K562 (cell line): Measurements from ENCODE around the gene MYH11. TPM values are rescaled to one million over a fixed set of nuclear protein-coding genes. Genes with fewer than 3 reads are reported as not detected.

ENCODE experiments used
- KLF6 ChIP-seq: fragments of 250-450 bp; sonication (Bioruptor Pico); IDR thresholded peaks from 2 replicates; pipeline ENCODE4 v1.4.0; 2020; ENCODE audit warnings: mild to moderate bottlenecking, moderate library complexity, borderline replicate concordance
- SMAD3 ChIP-seq: fragments of 450-650 bp; formaldehyde crosslinking; conservative IDR thresholded peaks from 2 replicates; pipeline ENCODE4 v1.4.0; 2020; ENCODE audit warnings: mild to moderate bottlenecking
- SMARCB1 ChIP-seq: IDR thresholded peaks from 2 replicates; pipeline ENCODE4 v1.6.1; 2011; ENCODE audit warnings: improper control_type of control experiment, low read depth; ENCODE audit not compliant: insufficient read length
- ZEB2 ChIP-seq: fragments of 450-650 bp; IDR thresholded peaks from 2 replicates; pipeline ENCODE4 v1.6.1; 2016
- polyA plus RNA-seq, 8 experiments: library from polyadenylated mRNA; depleted of rRNA in 4 of 8; stranded (reverse) in 5 of 8; unstranded in 3 of 8; fragments of >200 nt; fragmentation: Nextera tagmentation in 2 of 8; fragmentation: Illumina TruSeq in 1 of 8; extraction: Ambion mirVana in 2 of 8; extraction: Trizol in 1 of 8; gene quantifications; 2 replicates each; pipeline versions ENCODE4 v1.2.1 to v1.2.3, GENCODE V29; 2011 to 2014; ENCODE audit warnings: inconsistent platforms in 1 of 8, missing spikeins in 1 of 8
- small RNA-seq: library from RNA; depleted of rRNA; stranded (forward); fragments of <200 nt; gene quantifications from one replicate; pipeline ENCODE3, GENCODE V24; 2014
- total RNA-seq, 7 experiments: library from RNA; depleted of rRNA in 6 of 7; stranded (reverse); fragments of >200 nt in 6 of 7; fragmentation: Illumina TruSeq in 2 of 7; extraction: Trizol in 2 of 7; gene quantifications; 2 replicates each; pipeline versions ENCODE4 v1.2.1 to v1.2.3, GENCODE V29; 2011 to 2021; ENCODE audit warnings: low replicate concordance in 1 of 7

MYH11 gene
- total and polyA plus RNA-seq, 9 of the 15 experiments (the other 6 are each of a cell fraction or from before 2014, with no cell fraction given), result 0.05 to 0.47 (median 0.08) TPM; not detected in 5

- TF ChIP-seq SMARCB1 (no peak), KLF6 (CRISPR knock-in tag) (no peak), ZEB2 (no peak), SMAD3 (no peak)
Measured at GRCh38 chr16:15653227-15653626, 203.6 kb downstream of the MYH11 start (continued).

Small RNAs within 50 kb of the gene (small RNA-seq; reads per million reads assigned to genes)
- not detected for gene RNU6-213P

Other genes starting within 250 kb of the MYH11 start
- gene MARF1, start 213.9 kb downstream of the MYH11 start, total RNA-seq (2014; rRNA removed), result 8.8 and 11.7 TPM in 2 replicates
- gene MARF1, start 213.9 kb downstream of the MYH11 start, total RNA-seq (2014; rRNA removed; fragmentation: Illumina TruSeq; extraction: Trizol), result 8.6 and 12.4 TPM in 2 replicates
- gene MARF1, start 213.9 kb downstream of the MYH11 start, total RNA-seq (2015; rRNA removed; fragmentation: Illumina TruSeq; extraction: Trizol), result 8.8 and 9.1 TPM in 2 replicates
- 29.9 and 33.2 TPM in 2 replicates for gene MARF1, start 213.9 kb downstream of the MYH11 start, total RNA-seq (2021)
- gene MARF1, start 213.9 kb downstream of the MYH11 start, polyA plus RNA-seq (2011; rRNA removed), result 14.9 and 15.8 TPM in 2 replicates
- 20.0 and 20.4 TPM in 2 replicates for gene MARF1, start 213.9 kb downstream of the MYH11 start, polyA plus RNA-seq (2014; fragmentation: Illumina TruSeq; extraction: Trizol)
- 1 to 10 TPM; 4.7 to 5.3 TPM for gene MARF1, start 213.9 kb downstream of the MYH11 start, polyA plus RNA-seq (2014; fragmentation: Nextera tagmentation; extraction: Ambion mirVana)
- 10.5 and 13.5 TPM in 2 replicates for gene MARF1, start 213.9 kb downstream of the MYH11 start, polyA plus RNA-seq (2014; rRNA removed)
- gene NDE1, start 206.8 kb downstream of the MYH11 start, total RNA-seq (2014; rRNA removed), result 27.5 and 28.2 TPM in 2 replicates
- gene NDE1, start 206.8 kb downstream of the MYH11 start, total RNA-seq (2014; rRNA removed; fragmentation: Illumina TruSeq; extraction: Trizol), result 34.7 and 43.9 TPM in 2 replicates
- gene NDE1, start 206.8 kb downstream of the MYH11 start, total RNA-seq (2015; rRNA removed; fragmentation: Illumina TruSeq; extraction: Trizol), result 29.0 and 30.0 TPM in 2 replicates
- gene NDE1, start 206.8 kb downstream of the MYH11 start, total RNA-seq (2021), result 48.2 and 59.9 TPM in 2 replicates
- gene NDE1, start 206.8 kb downstream of the MYH11 start, polyA plus RNA-seq (2011; rRNA removed), result 21.7 and 24.8 TPM in 2 replicates
- 39.2 and 40.4 TPM in 2 replicates for gene NDE1, start 206.8 kb downstream of the MYH11 start, polyA plus RNA-seq (2014; fragmentation: Illumina TruSeq; extraction: Trizol)
- gene NDE1, start 206.8 kb downstream of the MYH11 start, polyA plus RNA-seq (2014; fragmentation: Nextera tagmentation; extraction: Ambion mirVana), result 1 to 10 TPM; 3.1 to 3.6 TPM
- 31.0 and 32.2 TPM in 2 replicates for gene NDE1, start 206.8 kb downstream of the MYH11 start, polyA plus RNA-seq (2014; rRNA removed)
- gene CEP20, start 31.6 kb upstream of the MYH11 start, total RNA-seq (2014; rRNA removed), result 41.3 and 44.9 TPM in 2 replicates
- 102 and 119 TPM in 2 replicates for gene CEP20, start 31.6 kb upstream of the MYH11 start, total RNA-seq (2014; rRNA removed; fragmentation: Illumina TruSeq; extraction: Trizol)
- gene CEP20, start 31.6 kb upstream of the MYH11 start, total RNA-seq (2015; rRNA removed; fragmentation: Illumina TruSeq; extraction: Trizol), result 91.8 and 104 TPM in 2 replicates
- gene CEP20, start 31.6 kb upstream of the MYH11 start, total RNA-seq (2021), result 61.2 and 74.2 TPM in 2 replicates
- 117 and 119 TPM in 2 replicates for gene CEP20, start 31.6 kb upstream of the MYH11 start, polyA plus RNA-seq (2011; rRNA removed)
- 93.3 and 113 TPM in 2 replicates for gene CEP20, start 31.6 kb upstream of the MYH11 start, polyA plus RNA-seq (2014; fragmentation: Illumina TruSeq; extraction: Trizol)
- 100 to 1,000 TPM; 107 to 150 TPM for gene CEP20, start 31.6 kb upstream of the MYH11 start, polyA plus RNA-seq (2014; fragmentation: Nextera tagmentation; extraction: Ambion mirVana)
- gene CEP20, start 31.6 kb upstream of the MYH11 start, polyA plus RNA-seq (2014; rRNA removed), result 66.4 and 70.1 TPM in 2 replicates
- 12.5 and 15.7 TPM in 2 replicates for gene ABCC1, start 92.6 kb upstream of the MYH11 start, total RNA-seq (2014; rRNA removed)
- 9.5 and 10.0 TPM in 2 replicates for gene ABCC1, start 92.6 kb upstream of the MYH11 start, total RNA-seq (2014; rRNA removed; fragmentation: Illumina TruSeq; extraction: Trizol)
- 7.4 and 8.8 TPM in 2 replicates for gene ABCC1, start 92.6 kb upstream of the MYH11 start, total RNA-seq (2015; rRNA removed; fragmentation: Illumina TruSeq; extraction: Trizol)
- 39.9 and 41.6 TPM in 2 replicates for gene ABCC1, start 92.6 kb upstream of the MYH11 start, total RNA-seq (2021)
- gene ABCC1, start 92.6 kb upstream of the MYH11 start, polyA plus RNA-seq (2011; rRNA removed), result 9.9 and 13.8 TPM in 2 replicates
- 27.2 and 27.9 TPM in 2 replicates for gene ABCC1, start 92.6 kb upstream of the MYH11 start, polyA plus RNA-seq (2014; fragmentation: Illumina TruSeq; extraction: Trizol)
- gene ABCC1, start 92.6 kb upstream of the MYH11 start, polyA plus RNA-seq (2014; fragmentation: Nextera tagmentation; extraction: Ambion mirVana), result 1 to 10 TPM; 3.9 to 4.4 TPM
- gene ABCC1, start 92.6 kb upstream of the MYH11 start, polyA plus RNA-seq (2014; rRNA removed), result 14.2 and 15.6 TPM in 2 replicates